Measurements from ENCODE around the gene CDK19. TPM values are rescaled to one million over a fixed set of nuclear protein-coding genes. Genes with fewer than 3 reads are reported as not detected.

The CDK19 gene
- total and polyA plus RNA-seq, 2 of the 13 experiments (the other 11 are each of a cell fraction or from before 2014, with no cell fraction given), result 13.4 to 27.0 TPM

DNA sequence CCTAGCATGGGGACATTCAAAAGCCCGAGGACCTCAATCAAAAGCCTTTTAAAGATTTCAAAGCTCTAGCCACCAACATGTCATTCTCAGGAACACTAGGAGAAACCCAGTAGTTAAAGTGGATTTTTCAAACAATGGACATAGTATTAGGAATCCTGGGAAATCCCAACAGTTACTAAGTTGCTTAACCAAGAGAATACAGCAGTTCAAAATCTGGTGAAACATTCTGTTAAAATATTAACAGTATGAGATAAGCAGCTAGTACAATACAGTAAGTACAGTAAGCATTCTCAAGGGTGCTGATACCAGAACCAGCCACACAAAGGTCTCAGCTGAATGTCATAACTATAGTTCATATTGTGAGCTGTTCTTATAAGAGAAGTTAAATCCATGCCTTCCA lies 68.6 kb downstream of the CDK19 start (continued):
- TF ChIP-seq, protein P1, sequence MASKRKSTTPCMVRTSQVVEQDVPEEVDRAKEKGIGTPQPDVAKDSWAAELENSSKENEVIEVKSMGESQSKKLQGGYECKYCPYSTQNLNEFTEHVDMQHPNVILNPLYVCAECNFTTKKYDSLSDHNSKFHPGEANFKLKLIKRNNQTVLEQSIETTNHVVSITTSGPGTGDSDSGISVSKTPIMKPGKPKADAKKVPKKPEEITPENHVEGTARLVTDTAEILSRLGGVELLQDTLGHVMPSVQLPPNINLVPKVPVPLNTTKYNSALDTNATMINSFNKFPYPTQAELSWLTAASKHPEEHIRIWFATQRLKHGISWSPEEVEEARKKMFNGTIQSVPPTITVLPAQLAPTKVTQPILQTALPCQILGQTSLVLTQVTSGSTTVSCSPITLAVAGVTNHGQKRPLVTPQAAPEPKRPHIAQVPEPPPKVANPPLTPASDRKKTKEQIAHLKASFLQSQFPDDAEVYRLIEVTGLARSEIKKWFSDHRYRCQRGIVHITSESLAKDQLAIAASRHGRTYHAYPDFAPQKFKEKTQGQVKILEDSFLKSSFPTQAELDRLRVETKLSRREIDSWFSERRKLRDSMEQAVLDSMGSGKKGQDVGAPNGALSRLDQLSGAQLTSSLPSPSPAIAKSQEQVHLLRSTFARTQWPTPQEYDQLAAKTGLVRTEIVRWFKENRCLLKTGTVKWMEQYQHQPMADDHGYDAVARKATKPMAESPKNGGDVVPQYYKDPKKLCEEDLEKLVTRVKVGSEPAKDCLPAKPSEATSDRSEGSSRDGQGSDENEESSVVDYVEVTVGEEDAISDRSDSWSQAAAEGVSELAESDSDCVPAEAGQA (IDR thresholded peaks at IDR 0.05; ENCODE audit: low read depth), result no peak
- TF ChIP-seq, protein P1 (CRISPR knock-in tag; IDR thresholded peaks at IDR 0.05; ENCODE audit: borderline replicate concordance), result no peak
- peak; percentile 63; the same call in 1 of the 2 replicates for TF ChIP-seq CHD4 (IDR thresholded peaks at IDR 0.05; ENCODE audit: borderline replicate concordance, low read length)
- TF ChIP-seq KMT2A (CRISPR knock-in tag; IDR thresholded peaks at IDR 0.05), result no peak
- peak; percentile 88 for TF ChIP-seq ZNF644 (CRISPR knock-in tag; IDR thresholded peaks at IDR 0.05; ENCODE audit: low read depth)
- peak; percentile 98 for TF ChIP-seq SOX5 (CRISPR knock-in tag; IDR thresholded peaks at IDR 0.05; ENCODE audit: borderline replicate concordance)
- TF ChIP-seq DNMT3B (CRISPR knock-in tag; conservative IDR thresholded peaks at IDR 0.05), result no peak
- peak; percentile 86 for TF ChIP-seq ZMYM4 (CRISPR knock-in tag; IDR thresholded peaks at IDR 0.05)
- TF ChIP-seq, protein P2, sequence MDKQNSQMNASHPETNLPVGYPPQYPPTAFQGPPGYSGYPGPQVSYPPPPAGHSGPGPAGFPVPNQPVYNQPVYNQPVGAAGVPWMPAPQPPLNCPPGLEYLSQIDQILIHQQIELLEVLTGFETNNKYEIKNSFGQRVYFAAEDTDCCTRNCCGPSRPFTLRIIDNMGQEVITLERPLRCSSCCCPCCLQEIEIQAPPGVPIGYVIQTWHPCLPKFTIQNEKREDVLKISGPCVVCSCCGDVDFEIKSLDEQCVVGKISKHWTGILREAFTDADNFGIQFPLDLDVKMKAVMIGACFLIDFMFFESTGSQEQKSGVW (CRISPR knock-in tag; IDR thresholded peaks at IDR 0.05; ENCODE audit: borderline replicate concordance), result no peak
- TF ChIP-seq ZFP36L1 (CRISPR knock-in tag; IDR thresholded peaks at IDR 0.05), result no peak
- peak; percentile 58; the same call in 1 of the 2 replicates for TF ChIP-seq TARDBP (CRISPR knock-in tag; IDR thresholded peaks at IDR 0.05)
- TF ChIP-seq KLF15 (CRISPR knock-in tag; IDR thresholded peaks at IDR 0.05; ENCODE audit: borderline replicate concordance), result no peak
- no peak for TF ChIP-seq ZNF317 (CRISPR knock-in tag; IDR thresholded peaks at IDR 0.05)
- no peak for TF ChIP-seq ZNF382 (CRISPR knock-in tag; IDR thresholded peaks at IDR 0.05; ENCODE audit: borderline replicate concordance)
- no peak for TF ChIP-seq ZNF768 (CRISPR knock-in tag; IDR thresholded peaks at IDR 0.05)
- 0 out of 2 replicates have a peak, but pooled peaks have one; percentile 33 for TF ChIP-seq HNF4G (IDR thresholded peaks at IDR 0.05; ENCODE audit: borderline replicate concordance, low read depth, low read length)
- no peak for TF ChIP-seq HNF4G (CRISPR knock-in tag; IDR thresholded peaks at IDR 0.05; ENCODE audit: borderline replicate concordance, low read depth)
- TF ChIP-seq, protein P3, sequence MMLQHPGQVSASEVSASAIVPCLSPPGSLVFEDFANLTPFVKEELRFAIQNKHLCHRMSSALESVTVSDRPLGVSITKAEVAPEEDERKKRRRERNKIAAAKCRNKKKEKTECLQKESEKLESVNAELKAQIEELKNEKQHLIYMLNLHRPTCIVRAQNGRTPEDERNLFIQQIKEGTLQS (CRISPR knock-in tag; IDR thresholded peaks at IDR 0.05), result no peak
- TF ChIP-seq ZKSCAN1 (IDR thresholded peaks at IDR 0.05; ENCODE audit: low read length), result no peak
- TF ChIP-seq ELF3 (CRISPR knock-in tag; IDR thresholded peaks at IDR 0.05), result no peak
- TF ChIP-seq FOXK2 (IDR thresholded peaks at IDR 0.05), result no peak
- TF ChIP-seq ZNF577 (CRISPR knock-in tag; IDR thresholded peaks at IDR 0.05; ENCODE audit: borderline replicate concordance, low read depth), result no peak

All from HepG2 (cell line).